Chondrocyte (in vitro differentiated cells): ENCODE measurements around the gene AGBL1. TPM values are rescaled to one million over a fixed set of nuclear protein-coding genes. Genes with fewer than 3 reads are reported as not detected.

Experiments
- DNase-seq: peaks from one replicate; pipeline ENCODE4 v3.0.0; 2021; ENCODE audit warnings: mixed read lengths, low spot score
- H3K27ac Mint-ChIP-seq: one replicate; pipeline ENCODE4 v1.8.0; 2021; ENCODE audit warnings: mild to moderate bottlenecking, moderate library complexity, mixed read lengths; ENCODE audit not compliant: unreplicated experiment
- H3K27me3 Mint-ChIP-seq: 2 replicates; pipeline ENCODE4 v1.8.0; 2021; ENCODE audit warnings: low read depth, mixed read lengths
- H3K36me3 Mint-ChIP-seq: 2 replicates; pipeline ENCODE4 v1.8.0; 2021; ENCODE audit warnings: low read depth, mixed read lengths
- H3K4me1 Mint-ChIP-seq: 2 replicates; pipeline ENCODE4 v1.8.0; 2021; ENCODE audit warnings: low read depth, mild to moderate bottlenecking, mixed read lengths
- H3K4me3 Mint-ChIP-seq: one replicate; pipeline ENCODE4 v1.8.0; 2021; ENCODE audit warnings: mild to moderate bottlenecking, moderate library complexity, mixed read lengths; ENCODE audit not compliant: unreplicated experiment
- H3K9me3 Mint-ChIP-seq: 2 replicates; pipeline ENCODE4 v1.8.0; 2021; ENCODE audit warnings: low read depth, mixed read lengths
- total RNA-seq: library from RNA; stranded (reverse); gene quantifications from 3 replicates; pipeline ENCODE4 v1.2.1, GENCODE V29; 2021
- TF ChIP-seq, protein P1 (sequence below): fragments of 200-600 bp; sonication (generic); IDR thresholded peaks from 2 replicates; pipeline ENCODE4 v1.5.0; 2021; ENCODE audit warnings: antibody characterized with exemption, mild to moderate bottlenecking, moderate library complexity

The AGBL1 gene
- total RNA-seq, 1 donor from 2014 or later = not detected

DNA sequence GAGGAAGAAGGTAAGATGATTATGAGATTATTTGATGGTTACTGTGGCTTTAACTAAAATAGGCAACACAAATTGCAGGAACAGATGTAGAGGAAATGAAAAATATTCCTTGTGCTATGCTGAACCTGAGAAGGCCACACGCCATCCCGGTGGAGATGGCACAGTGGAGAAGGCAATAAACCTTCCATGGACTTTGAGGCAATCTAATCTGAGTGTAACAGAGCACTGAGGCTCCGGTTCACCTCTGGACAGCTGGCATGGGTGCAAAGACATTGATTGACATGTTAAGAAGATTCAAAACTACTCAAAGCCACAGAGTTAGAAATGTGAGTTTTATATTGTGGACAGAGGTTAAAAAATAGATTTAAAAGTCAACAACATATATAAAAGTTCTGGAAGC, 535.7 kb downstream of the AGBL1 start:
- Mint-ChIP-seq H3K27me3 (peaks cover 5% of the 10 kb centered on the region), H3K36me3 (no peaks in the 10 kb centered on the region), H3K4me3 (no peak overlapping the region), H3K4me1 (peaks cover 2% of the 10 kb centered on the region), H3K9me3 (no peaks in the 10 kb centered on the region), H3K27ac (no peak overlapping the region)
- DNase-seq = no peak
- TF ChIP-seq, protein P1, sequence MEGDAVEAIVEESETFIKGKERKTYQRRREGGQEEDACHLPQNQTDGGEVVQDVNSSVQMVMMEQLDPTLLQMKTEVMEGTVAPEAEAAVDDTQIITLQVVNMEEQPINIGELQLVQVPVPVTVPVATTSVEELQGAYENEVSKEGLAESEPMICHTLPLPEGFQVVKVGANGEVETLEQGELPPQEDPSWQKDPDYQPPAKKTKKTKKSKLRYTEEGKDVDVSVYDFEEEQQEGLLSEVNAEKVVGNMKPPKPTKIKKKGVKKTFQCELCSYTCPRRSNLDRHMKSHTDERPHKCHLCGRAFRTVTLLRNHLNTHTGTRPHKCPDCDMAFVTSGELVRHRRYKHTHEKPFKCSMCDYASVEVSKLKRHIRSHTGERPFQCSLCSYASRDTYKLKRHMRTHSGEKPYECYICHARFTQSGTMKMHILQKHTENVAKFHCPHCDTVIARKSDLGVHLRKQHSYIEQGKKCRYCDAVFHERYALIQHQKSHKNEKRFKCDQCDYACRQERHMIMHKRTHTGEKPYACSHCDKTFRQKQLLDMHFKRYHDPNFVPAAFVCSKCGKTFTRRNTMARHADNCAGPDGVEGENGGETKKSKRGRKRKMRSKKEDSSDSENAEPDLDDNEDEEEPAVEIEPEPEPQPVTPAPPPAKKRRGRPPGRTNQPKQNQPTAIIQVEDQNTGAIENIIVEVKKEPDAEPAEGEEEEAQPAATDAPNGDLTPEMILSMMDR = no peak

DNA sequence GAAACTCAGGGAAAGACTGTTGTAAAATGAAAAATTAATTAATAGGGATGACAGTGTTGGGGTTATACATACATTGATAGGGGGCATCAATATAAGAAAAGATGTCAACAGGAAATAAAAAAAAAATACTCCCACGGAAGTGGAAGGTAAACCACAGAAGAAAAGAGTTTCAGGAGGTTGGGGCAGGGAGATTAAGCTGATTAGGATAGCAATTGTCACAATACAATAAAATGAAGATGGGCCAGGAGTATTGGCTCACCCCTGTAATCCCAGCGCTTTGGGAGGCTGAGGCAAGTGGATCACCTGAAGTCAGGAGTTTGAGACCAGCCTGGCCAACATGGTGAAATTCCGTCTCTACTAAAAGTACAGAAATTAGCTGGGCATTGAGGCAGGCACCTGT, 536.1 kb downstream of the AGBL1 start:
- H3K27me3 Mint-ChIP-seq = peaks cover 6% of the 10 kb centered on the region
- H3K4me3 Mint-ChIP-seq = no peak overlapping the region
- H3K27ac Mint-ChIP-seq = no peak overlapping the region
- H3K4me1 Mint-ChIP-seq = peaks cover 6% of the 10 kb centered on the region
- no peak for DNase-seq
- H3K9me3 Mint-ChIP-seq = no peaks in the 10 kb centered on the region
- H3K36me3 Mint-ChIP-seq = no peaks in the 10 kb centered on the region
- TF ChIP-seq, protein P1 = no peak

DNA sequence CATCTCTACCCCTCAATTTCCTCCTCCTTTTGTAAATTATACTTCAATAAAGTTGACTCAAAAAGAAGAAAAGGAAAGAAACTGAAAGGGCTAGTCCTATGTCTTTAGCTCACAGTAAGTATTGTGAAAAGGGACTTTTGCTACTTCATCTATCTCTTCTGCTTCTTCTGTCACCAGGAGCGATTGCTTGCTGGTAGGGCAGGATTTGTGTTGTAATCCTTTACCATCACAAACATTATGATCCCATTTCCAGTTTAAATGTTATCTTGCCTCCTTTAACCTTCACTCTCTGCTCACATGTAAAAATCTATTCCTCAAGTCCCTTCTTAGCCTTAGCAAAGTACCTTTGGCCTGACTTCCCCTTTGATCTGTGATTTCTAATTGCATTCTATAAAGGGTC, 537.1 kb downstream of the AGBL1 start:
- Mint-ChIP-seq H3K36me3 (no peaks in the 10 kb centered on the region), H3K4me3 (no peak overlapping the region), H3K4me1 (peaks cover 9% of the 10 kb centered on the region), H3K9me3 (no peaks in the 10 kb centered on the region), H3K27ac (no peak overlapping the region), H3K27me3 (peaks cover 10% of the 10 kb centered on the region)
- TF ChIP-seq, protein P1 = no peak
- no peak for DNase-seq

DNA sequence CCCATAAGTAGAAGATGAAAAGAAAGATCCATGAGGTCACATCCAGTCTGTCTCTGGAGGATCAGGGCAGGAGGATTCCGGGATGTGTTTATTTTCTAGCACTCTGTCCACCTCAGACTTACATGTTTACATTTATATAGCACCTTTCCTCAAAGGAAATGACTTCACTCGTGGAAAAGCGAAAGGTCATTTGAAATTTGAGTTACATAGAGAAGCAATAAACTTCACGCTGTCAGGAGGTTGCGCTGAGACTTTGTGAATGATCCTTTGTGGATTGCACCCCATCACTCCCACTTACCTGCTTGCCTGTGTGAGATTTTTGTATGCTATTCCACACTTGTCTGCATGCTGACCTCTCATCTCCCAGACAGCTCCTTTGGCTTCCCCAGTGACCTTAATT, 540.5 kb downstream of the AGBL1 start:
- H3K4me1 Mint-ChIP-seq = peaks cover 26% of the 10 kb centered on the region
- DNase-seq = no peak
- H3K27ac Mint-ChIP-seq = no peak overlapping the region
- peaks cover 10% of the 10 kb centered on the region for H3K27me3 Mint-ChIP-seq
- TF ChIP-seq, protein P1 = no peak
- H3K36me3 Mint-ChIP-seq = no peaks in the 10 kb centered on the region
- H3K4me3 Mint-ChIP-seq = no peak overlapping the region
- H3K9me3 Mint-ChIP-seq = no peaks in the 10 kb centered on the region

DNA sequence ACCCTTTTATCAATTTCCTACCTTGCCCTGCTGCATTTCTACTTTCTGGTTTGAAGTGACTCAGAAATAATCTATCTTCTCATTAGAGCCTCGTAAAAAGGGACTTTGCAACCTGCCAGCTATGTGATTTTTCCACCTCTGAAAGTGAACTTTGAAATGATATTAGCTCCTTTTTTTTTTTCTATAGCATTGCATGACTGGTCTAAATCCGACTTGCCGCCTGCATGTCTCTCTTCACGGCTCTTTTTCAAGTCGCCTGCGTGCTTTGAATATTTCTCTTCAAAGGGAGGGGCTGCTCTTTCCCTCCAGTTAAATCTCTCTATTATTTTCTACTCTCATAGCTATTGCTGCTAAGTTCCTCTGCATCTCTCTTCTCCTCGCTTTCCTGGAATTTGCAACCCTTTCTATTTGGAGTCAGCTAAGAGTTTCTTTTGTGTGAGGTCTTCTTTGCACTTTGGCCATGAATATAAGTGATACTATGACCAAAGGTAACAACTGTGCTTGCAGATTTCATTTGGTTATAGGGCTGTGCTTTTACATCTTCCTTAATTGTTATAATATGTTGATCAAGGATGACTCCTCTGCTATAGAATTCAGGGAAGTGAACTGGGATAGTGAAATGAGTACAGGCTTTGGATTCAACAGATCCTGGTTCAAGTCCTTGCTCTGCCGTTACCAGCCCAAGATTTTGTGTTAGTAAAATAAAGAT, 541.1 kb downstream of the AGBL1 start:
- Mint-ChIP-seq H3K27ac (no peak overlapping the region), H3K36me3 (no peaks in the 10 kb centered on the region), H3K9me3 (no peaks in the 10 kb centered on the region), H3K4me1 (peaks cover 29% of the 10 kb centered on the region), H3K4me3 (no peak overlapping the region), H3K27me3 (peaks cover 10% of the 10 kb centered on the region)
- no peak for DNase-seq
- TF ChIP-seq, protein P1 = no peak
